ENCODE data around the gene SLCO3A1.

SLCO3A1 gene

GRCh38 chr15:91912336-91912735, 58.8 kb downstream of the SLCO3A1 start:
- DNase-seq (ENCODE audit: low read depth): no peak

GRCh38 chr15:91913560-91913959, 60.1 kb downstream of the SLCO3A1 start:
- DNase-seq (ENCODE audit: low read depth): no peak

- no peak for DNase-seq (ENCODE audit: low read depth)
Measured at GRCh38 chr15:91915576-91915975, 62.1 kb downstream of the SLCO3A1 start.

GRCh38 chr15:91916051-91916450, 62.5 kb downstream of the SLCO3A1 start:
- no peak for DNase-seq (ENCODE audit: low read depth)

GRCh38 chr15:91917686-91918360, 64.3 kb downstream of the SLCO3A1 start:
- DNase-seq (ENCODE audit: low read depth): no peak

GRCh38 chr15:91919014-91919534, 65.6 kb downstream of the SLCO3A1 start:
- no peak for DNase-seq (ENCODE audit: low read depth)

- DNase-seq (ENCODE audit: low read depth): no peak
Measured at GRCh38 chr15:91921188-91921842, 67.8 kb downstream of the SLCO3A1 start.

- DNase-seq (ENCODE audit: low read depth): no peak
Measured at GRCh38 chr15:91921843-91922198, 68.3 kb downstream of the SLCO3A1 start.

- no peak for DNase-seq (ENCODE audit: low read depth)
Measured at GRCh38 chr15:91922646-91923547, 69.4 kb downstream of the SLCO3A1 start.

GRCh38 chr15:91924183-91924582, 70.7 kb downstream of the SLCO3A1 start:
- no peak for DNase-seq (ENCODE audit: low read depth)

GRCh38 chr15:91924837-91925495, 71.5 kb downstream of the SLCO3A1 start:
- DNase-seq (ENCODE audit: low read depth): no peak

GRCh38 chr15:91925794-91926193, 72.3 kb downstream of the SLCO3A1 start:
- no peak for DNase-seq (ENCODE audit: low read depth)

GRCh38 chr15:91926908-91927270, 73.4 kb downstream of the SLCO3A1 start:
- no peak for DNase-seq (ENCODE audit: low read depth)

GRCh38 chr15:91927585-91927984, 74.1 kb downstream of the SLCO3A1 start:
- no peak for DNase-seq (ENCODE audit: low read depth)

GRCh38 chr15:91928675-91929074, 75.2 kb downstream of the SLCO3A1 start:
- no peak for DNase-seq (ENCODE audit: low read depth)

GRCh38 chr15:91929509-91929908, 76.0 kb downstream of the SLCO3A1 start:
- no peak for DNase-seq (ENCODE audit: low read depth)

GRCh38 chr15:91930092-91930491, 76.6 kb downstream of the SLCO3A1 start:
- DNase-seq (ENCODE audit: low read depth): no peak

GRCh38 chr15:91936182-91936775, 82.8 kb downstream of the SLCO3A1 start:
- no peak for DNase-seq (ENCODE audit: low read depth)

- no peak for DNase-seq (ENCODE audit: low read depth)
Measured at GRCh38 chr15:91936927-91937326, 83.4 kb downstream of the SLCO3A1 start.

GRCh38 chr15:91938136-91938535, 84.6 kb downstream of the SLCO3A1 start:
- no peak for DNase-seq (ENCODE audit: low read depth)

GRCh38 chr15:91939403-91939831, 85.9 kb downstream of the SLCO3A1 start:
- no peak for DNase-seq (ENCODE audit: low read depth)
